Gastroesophageal sphincter (tissue), 3 donors: ENCODE measurements around the gene IQSEC3.

Experiments
- EP300 ChIP-seq: sonication (generic); formaldehyde crosslinking; IDR thresholded peaks from one replicate; pipeline ENCODE4 v1.6.1; 2017; ENCODE audit warnings: antibody characterized with exemption, mild to moderate bottlenecking
- POLR2A ChIP-seq, 2 donors: fragments of 450-650 bp; IDR thresholded peaks; one replicate each; pipeline ENCODE4 v1.6.1; 2017; ENCODE audit warnings: antibody characterized with exemption in 2 of 2, mild to moderate bottlenecking in 2 of 2, moderate library complexity in 1 of 2
- POLR2AphosphoS5 ChIP-seq: sonication (generic); formaldehyde crosslinking; IDR thresholded peaks from one replicate; pipeline ENCODE4 v1.6.1; 2017; ENCODE audit warnings: antibody characterized with exemption
- TF ChIP-seq, protein P1 (sequence below), 4 experiments: fragments of 200-600 bp in 2 of 4; fragments of 450-650 bp in 2 of 4; sonication (generic) in 1 of 4; IDR thresholded peaks; one replicate each; pipeline ENCODE4 v1.5.1; 2017 to 2019; ENCODE audit warnings: antibody characterized with exemption in 4 of 4, mild to moderate bottlenecking in 2 of 4, moderate library complexity in 2 of 4

GRCh38 chr12:174124-174523, 107.6 kb downstream of the IQSEC3 start:
- TF ChIP-seq, protein P1, sequence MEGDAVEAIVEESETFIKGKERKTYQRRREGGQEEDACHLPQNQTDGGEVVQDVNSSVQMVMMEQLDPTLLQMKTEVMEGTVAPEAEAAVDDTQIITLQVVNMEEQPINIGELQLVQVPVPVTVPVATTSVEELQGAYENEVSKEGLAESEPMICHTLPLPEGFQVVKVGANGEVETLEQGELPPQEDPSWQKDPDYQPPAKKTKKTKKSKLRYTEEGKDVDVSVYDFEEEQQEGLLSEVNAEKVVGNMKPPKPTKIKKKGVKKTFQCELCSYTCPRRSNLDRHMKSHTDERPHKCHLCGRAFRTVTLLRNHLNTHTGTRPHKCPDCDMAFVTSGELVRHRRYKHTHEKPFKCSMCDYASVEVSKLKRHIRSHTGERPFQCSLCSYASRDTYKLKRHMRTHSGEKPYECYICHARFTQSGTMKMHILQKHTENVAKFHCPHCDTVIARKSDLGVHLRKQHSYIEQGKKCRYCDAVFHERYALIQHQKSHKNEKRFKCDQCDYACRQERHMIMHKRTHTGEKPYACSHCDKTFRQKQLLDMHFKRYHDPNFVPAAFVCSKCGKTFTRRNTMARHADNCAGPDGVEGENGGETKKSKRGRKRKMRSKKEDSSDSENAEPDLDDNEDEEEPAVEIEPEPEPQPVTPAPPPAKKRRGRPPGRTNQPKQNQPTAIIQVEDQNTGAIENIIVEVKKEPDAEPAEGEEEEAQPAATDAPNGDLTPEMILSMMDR (IDR thresholded peaks at IDR 0.05), result no peak
- TF ChIP-seq POLR2A (IDR thresholded peaks at IDR 0.05), result no peak
- TF ChIP-seq EP300, result no peak
- TF ChIP-seq POLR2AphosphoS5, result no peak
